A549 (cell line): ENCODE results near the gene MEIS1. TPM values are rescaled to one million over a fixed set of nuclear protein-coding genes. Genes with fewer than 3 reads are reported as not detected.
"Not testable (repeated sequence)": the region's sequence is repeated elsewhere in the genome, so short reads cannot be mapped to it uniquely, and the experiment has no call there.

Source experiments
- ATAC-seq, 2 experiments: fragments of 200-7000 bp in 1 of 2; fragments of >200 bp in 1 of 2; cut with Nextera tagmentation in 1 of 2; cut with Tn5 transposase in 1 of 2; 3 replicates each; pipeline versions ENCODE4 v1.8.0 to v1.9.1; 2018 to 2020; ENCODE audit warnings: mild to moderate bottlenecking in 1 of 2, moderate library complexity in 1 of 2
- CTCF ChIA-PET: fragments of 300-600 bp; sonication (Branson Sonifier 250); formaldehyde crosslinking; extraction: SDS; loops from one replicate; lab custom pipeline; 2021; ENCODE audit warnings: antibody characterized with exemption, inconsistent platforms; lab: Yijun Ruan, JAX
- POLR2A ChIA-PET: fragments of 350-600 bp; formaldehyde crosslinking; extraction: SDS; loops from one replicate; lab custom pipeline; 2021; ENCODE audit warnings: antibody characterized with exemption, inconsistent platforms; lab: Yijun Ruan, JAX
- DNase-seq, 2 experiments: peaks; one replicate each; pipeline versions ENCODE4 v3.0.0 to v3.0.0-alpha.2; 2011 to 2016; ENCODE audit warnings: low read depth in 1 of 2, low spot score in 1 of 2
- FAIRE-seq: peaks from 2 replicates; lab custom pipeline; 2011; peaks lifted over from hg19 to GRCh38; lab: Jason Lieb, UNC
- H3K27ac ChIP-seq, 2 experiments: fragments of >200 bp; sonication (Bioruptor Twin); formaldehyde crosslinking; 3 replicates each; pipeline ENCODE4 v1.5.1; 2016 to 2017
- H3K4me1 ChIP-seq: fragments of >200 bp; sonication (Bioruptor Twin); formaldehyde crosslinking; 3 replicates; pipeline ENCODE4 v1.6.1; 2016
- H3K4me2 ChIP-seq: fragments of >200 bp; sonication (Bioruptor Twin); formaldehyde crosslinking; 3 replicates; pipeline ENCODE4 v1.6.1; 2016
- H3K4me3 ChIP-seq: fragments of >200 bp; sonication (Bioruptor Twin); formaldehyde crosslinking; 3 replicates; pipeline ENCODE4 v1.5.1; 2016
- H3K9me3 ChIP-seq: fragments of >200 bp; sonication (Bioruptor Twin); formaldehyde crosslinking; 3 replicates; pipeline ENCODE4 v1.6.1; 2016
- CBX8 ChIP-seq: fragments of 200-600 bp; sonication (generic); IDR thresholded peaks from 2 replicates; pipeline ENCODE4 v1.6.1; 2016
- CEBPB ChIP-seq, 2 experiments: fragments of >200 bp in 1 of 2; sonication (Bioruptor Twin) in 1 of 2; formaldehyde crosslinking in 1 of 2; IDR thresholded peaks; 2 replicates each; pipeline ENCODE4 v1.6.1; 2012 to 2016
- FOSL2 ChIP-seq, 2 experiments: fragments of 450-650 bp in 1 of 2; fragments of >200 bp in 1 of 2; sonication (Bioruptor Twin) in 1 of 2; formaldehyde crosslinking; IDR thresholded peaks; 2 replicates each; pipeline versions ENCODE4 v1.5.0 to v1.6.1; 2016 to 2020; ENCODE audit warnings: mild to moderate bottlenecking in 1 of 2, moderate library complexity in 1 of 2
- HOXA7 ChIP-seq: fragments of 250-450 bp; sonication (Bioruptor Pico); IDR thresholded peaks from 2 replicates; pipeline ENCODE4 v1.5.0; 2020; ENCODE audit warnings: mild to moderate bottlenecking, moderate library complexity
- MAFK ChIP-seq: fragments of 450-650 bp; IDR thresholded peaks from 2 replicates; pipeline ENCODE4 v1.6.1; 2014; ENCODE audit not compliant: partially characterized antibody
- RAD21 ChIP-seq, 2 experiments: fragments of >200 bp in 1 of 2; sonication (Bioruptor Twin) in 1 of 2; formaldehyde crosslinking in 1 of 2; IDR thresholded peaks in 1 of 2; conservative IDR thresholded peaks in 1 of 2; 2 replicates in 1 of 2; 3 replicates in 1 of 2; pipeline ENCODE4 v1.6.1; 2012 to 2018; ENCODE audit warnings: inconsistent platforms in 1 of 2
- SMC3 ChIP-seq: fragments of >200 bp; sonication (Bioruptor Twin); formaldehyde crosslinking; IDR thresholded peaks from 3 replicates; pipeline ENCODE4 v1.6.1; 2018; ENCODE audit warnings: inconsistent platforms
- ZNF302 ChIP-seq: fragments of 250-450 bp; sonication (Bioruptor Pico); IDR thresholded peaks from 2 replicates; pipeline ENCODE4 v1.9.0; 2021; ENCODE audit warnings: inconsistent platforms, mild to moderate bottlenecking, moderate library complexity
- WGBS: methylation state at CpG from one replicate; pipeline ENCODE4 v1.1.6; 2017; ENCODE audit errors: missing lambda C conversion rate; 5-methylcytosine and 5-hydroxymethylcytosine counted together
- polyA plus RNA-seq, 4 experiments: library from polyadenylated mRNA; depleted of rRNA in 3 of 4; stranded (reverse); fragments of >200 nt; fragmentation: RNase III in 1 of 4; extraction: RNeasy Plus Mini Kit Qiagen cat#74134 plus additional on column Dnase treatment in 1 of 4; gene quantifications; 2 replicates in 3 of 4; 3 replicates in 1 of 4; pipeline ENCODE4 v1.2.3, GENCODE V29; 2011 to 2017
- TF ChIP-seq, protein P1 (sequence below): fragments of >200 bp; sonication (Bioruptor Twin); formaldehyde crosslinking; IDR thresholded peaks from 3 replicates; pipeline ENCODE4 v1.6.1; 2016
- TF ChIP-seq, protein P2 (sequence below): fragments of 200-600 bp; sonication (generic); IDR thresholded peaks from 2 replicates; pipeline ENCODE4 v1.6.1; 2016; ENCODE audit warnings: antibody characterized with exemption, mild to moderate bottlenecking, moderate library complexity

Gene MEIS1
- polyA plus RNA-seq, 2 of the 4 experiments (the other 2 are of a cell fraction): 1.9 to 4.2 TPM

DNA sequence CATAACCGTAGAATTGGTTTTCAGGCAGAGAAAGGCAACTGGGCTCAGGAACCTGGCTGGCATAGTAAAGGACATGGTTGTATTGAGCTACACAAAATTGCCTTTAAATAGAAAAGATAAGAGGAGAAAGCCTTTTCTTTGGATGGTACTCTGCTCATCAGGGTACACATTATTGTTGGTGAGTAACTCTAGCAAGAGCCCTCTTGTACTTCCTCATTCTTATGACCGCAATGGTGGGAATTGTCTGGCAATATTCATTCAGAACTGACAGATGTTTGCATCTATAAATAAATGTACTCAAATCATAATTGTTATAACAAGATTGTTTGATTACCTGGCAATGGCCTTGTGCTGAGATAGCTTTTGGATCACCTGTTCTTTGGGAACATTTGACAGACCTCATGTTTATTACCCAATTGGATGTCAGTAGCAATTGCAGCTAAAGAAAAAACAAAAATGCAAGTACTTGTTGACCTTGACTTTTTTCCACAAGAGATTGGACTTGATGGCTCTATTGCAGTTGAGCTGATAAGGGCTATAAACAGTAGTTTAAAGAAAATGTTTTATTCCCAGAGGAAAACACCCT, 43.9 kb downstream of the MEIS1 start:
- ChIA-PET CTCF (interaction anchor here (0.6 kb wide), 1 partner anchor 89 kb away, joined by 3 read pairs; no protein-coding TSS in a partner anchor), POLR2A (no interaction called here)
- no peaks in the 10 kb centered on the region for H3K4me1 ChIP-seq
- no peak overlapping the region for H3K4me2 ChIP-seq
- FAIRE-seq: no peak
- 96% methylated on average over 2 of the region's 2 CpGs for WGBS
- ATAC-seq: no peak
- TF ChIP-seq SMC3 (no peak), FOSL2 (IDR thresholded peaks at IDR 0.05) (no peak), FOSL2 (CRISPR knock-in tag; IDR thresholded peaks at IDR 0.05) (no peak), CEBPB (IDR thresholded peaks at IDR 0.05) (no peak)
- TF ChIP-seq, protein P1, sequence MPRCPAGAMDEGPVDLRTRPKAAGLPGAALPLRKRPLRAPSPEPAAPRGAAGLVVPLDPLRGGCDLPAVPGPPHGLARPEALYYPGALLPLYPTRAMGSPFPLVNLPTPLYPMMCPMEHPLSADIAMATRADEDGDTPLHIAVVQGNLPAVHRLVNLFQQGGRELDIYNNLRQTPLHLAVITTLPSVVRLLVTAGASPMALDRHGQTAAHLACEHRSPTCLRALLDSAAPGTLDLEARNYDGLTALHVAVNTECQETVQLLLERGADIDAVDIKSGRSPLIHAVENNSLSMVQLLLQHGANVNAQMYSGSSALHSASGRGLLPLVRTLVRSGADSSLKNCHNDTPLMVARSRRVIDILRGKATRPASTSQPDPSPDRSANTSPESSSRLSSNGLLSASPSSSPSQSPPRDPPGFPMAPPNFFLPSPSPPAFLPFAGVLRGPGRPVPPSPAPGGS: no peak
- no peak overlapping the region for H3K27ac ChIP-seq
- H3K9me3 ChIP-seq: no peaks in the 10 kb centered on the region
- H3K4me3 ChIP-seq: no peak overlapping the region
- DNase-seq: no peak

DNA sequence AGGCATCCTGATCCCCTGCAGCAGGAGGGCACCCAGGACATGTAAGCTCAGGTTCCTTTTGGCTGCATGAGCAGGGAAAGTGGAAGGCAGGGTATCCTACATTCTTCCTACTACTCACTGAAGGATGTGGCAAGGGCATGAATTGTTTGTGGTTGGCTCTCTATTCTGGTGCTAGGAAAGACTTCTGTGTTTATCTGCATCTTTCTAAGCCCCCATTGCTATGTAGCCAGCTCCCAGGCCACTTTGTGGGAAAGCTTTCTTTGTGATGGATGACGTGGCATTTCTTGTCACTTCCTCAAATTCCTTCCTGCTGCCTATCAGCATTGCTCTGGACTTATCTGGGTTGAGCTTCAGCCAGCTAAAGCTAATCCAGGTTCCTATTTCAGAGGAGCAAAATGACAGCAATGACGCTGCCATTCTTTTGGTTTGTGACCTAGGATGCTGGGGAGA, 46.2 kb downstream of the MEIS1 start:
- H3K4me1 ChIP-seq: no peaks in the 10 kb centered on the region
- no peak overlapping the region for H3K4me2 ChIP-seq
- H3K9me3 ChIP-seq: no peaks in the 10 kb centered on the region
- peak in 1 of 2 experiments; percentile 22 for DNase-seq
- TF ChIP-seq, protein P2, sequence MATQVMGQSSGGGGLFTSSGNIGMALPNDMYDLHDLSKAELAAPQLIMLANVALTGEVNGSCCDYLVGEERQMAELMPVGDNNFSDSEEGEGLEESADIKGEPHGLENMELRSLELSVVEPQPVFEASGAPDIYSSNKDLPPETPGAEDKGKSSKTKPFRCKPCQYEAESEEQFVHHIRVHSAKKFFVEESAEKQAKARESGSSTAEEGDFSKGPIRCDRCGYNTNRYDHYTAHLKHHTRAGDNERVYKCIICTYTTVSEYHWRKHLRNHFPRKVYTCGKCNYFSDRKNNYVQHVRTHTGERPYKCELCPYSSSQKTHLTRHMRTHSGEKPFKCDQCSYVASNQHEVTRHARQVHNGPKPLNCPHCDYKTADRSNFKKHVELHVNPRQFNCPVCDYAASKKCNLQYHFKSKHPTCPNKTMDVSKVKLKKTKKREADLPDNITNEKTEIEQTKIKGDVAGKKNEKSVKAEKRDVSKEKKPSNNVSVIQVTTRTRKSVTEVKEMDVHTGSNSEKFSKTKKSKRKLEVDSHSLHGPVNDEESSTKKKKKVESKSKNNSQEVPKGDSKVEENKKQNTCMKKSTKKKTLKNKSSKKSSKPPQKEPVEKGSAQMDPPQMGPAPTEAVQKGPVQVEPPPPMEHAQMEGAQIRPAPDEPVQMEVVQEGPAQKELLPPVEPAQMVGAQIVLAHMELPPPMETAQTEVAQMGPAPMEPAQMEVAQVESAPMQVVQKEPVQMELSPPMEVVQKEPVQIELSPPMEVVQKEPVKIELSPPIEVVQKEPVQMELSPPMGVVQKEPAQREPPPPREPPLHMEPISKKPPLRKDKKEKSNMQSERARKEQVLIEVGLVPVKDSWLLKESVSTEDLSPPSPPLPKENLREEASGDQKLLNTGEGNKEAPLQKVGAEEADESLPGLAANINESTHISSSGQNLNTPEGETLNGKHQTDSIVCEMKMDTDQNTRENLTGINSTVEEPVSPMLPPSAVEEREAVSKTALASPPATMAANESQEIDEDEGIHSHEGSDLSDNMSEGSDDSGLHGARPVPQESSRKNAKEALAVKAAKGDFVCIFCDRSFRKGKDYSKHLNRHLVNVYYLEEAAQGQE: no peak
- TF ChIP-seq MAFK (peak; percentile 48), CBX8 (no peak), RAD21 (conservative IDR thresholded peaks at IDR 0.05 in 1 of 2, IDR thresholded peaks at IDR 0.05 in 1 of 2) (no peak)
- no peak overlapping the region for H3K27ac ChIP-seq
- ChIA-PET POLR2A (interaction anchor here (0.6 kb wide), 1 partner anchor 46 kb away, joined by 3 read pairs; no protein-coding TSS in a partner anchor), CTCF (interaction anchor here (0.7 kb wide), 1 partner anchor 22 kb away, joined by 3 read pairs; no protein-coding TSS in a partner anchor)
- no peak overlapping the region for H3K4me3 ChIP-seq
- WGBS: 65% methylated on average over 2 of the region's 2 CpGs
- FAIRE-seq: no peak
- no peak for ATAC-seq

DNA sequence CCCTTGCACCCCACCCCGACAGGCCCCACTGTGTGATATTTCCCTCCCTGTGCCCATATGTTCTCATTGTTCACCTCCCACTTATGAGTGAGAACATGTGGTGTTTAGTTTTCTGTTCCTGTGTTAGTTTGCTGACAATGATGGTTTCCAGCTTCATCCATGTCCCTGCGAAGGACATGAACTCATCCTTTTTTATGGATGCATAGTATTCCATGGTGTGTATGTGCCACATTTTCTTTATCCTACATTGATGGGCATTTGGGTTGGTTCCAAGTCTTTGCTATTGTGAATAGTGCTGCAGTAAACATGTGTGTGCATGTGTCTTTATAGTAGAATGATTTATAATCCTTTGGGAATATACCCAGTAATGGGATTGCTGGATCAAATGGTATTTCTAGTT, 50.3 kb downstream of the MEIS1 start:
- FAIRE-seq, CTCF ChIA-PET, ATAC-seq, H3K27ac ChIP-seq, H3K4me2 ChIP-seq, H3K9me3 ChIP-seq, DNase-seq, H3K4me3 ChIP-seq, POLR2A ChIA-PET, H3K4me1 ChIP-seq: not testable (repeated sequence)
- WGBS: 93% methylated on average over 2 of the region's 2 CpGs

DNA sequence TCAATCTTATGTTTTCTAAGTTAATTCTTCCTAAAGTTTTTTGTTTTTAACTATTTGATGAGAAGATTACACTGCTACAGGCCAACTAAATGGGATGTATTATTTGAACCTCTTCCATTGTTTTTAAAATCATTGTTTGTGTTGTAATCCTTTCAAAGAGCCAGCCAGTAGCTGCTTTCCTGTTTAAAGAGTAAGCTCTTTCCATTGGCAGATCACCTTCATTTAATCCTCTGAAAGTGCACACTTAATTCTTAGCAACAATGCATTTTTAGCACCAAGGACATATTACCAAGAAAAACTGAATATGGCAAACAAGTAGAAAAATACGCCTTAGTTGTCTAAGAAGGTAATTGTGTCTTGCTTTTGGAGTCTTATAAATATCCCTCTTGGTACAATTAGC, 54.0 kb downstream of the MEIS1 start:
- CTCF ChIA-PET: interaction anchor here (0.6 kb wide), 1 partner anchor 834 kb away, joined by 3 read pairs; no protein-coding TSS in a partner anchor
- FAIRE-seq: no peak
- POLR2A ChIA-PET: no interaction called here
- no peak for ATAC-seq
- Histone ChIP-seq H3K27ac (no peak overlapping the region), H3K4me2 (no peak overlapping the region), H3K9me3 (no peaks in the 10 kb centered on the region), H3K4me3 (no peak overlapping the region), H3K4me1 (no peaks in the 10 kb centered on the region)
- DNase-seq: no peak
- WGBS: 81% methylated on average over 1 of the region's 1 CpG
- TF ChIP-seq ZNF302 (CRISPR knock-in tag) (no peak), HOXA7 (CRISPR knock-in tag) (no peak), SMC3 (no peak)
